HG02610 (cell line): Measurements from ENCODE around the gene SLIT1.

ENCODE experiments used
- ATAC-seq: cut with Tn5 transposase; IDR thresholded peaks from one replicate; pipeline ENCODE4 v1.9.1; 2021; ENCODE audit warnings: mild to moderate bottlenecking, moderate library complexity; ENCODE audit not compliant: unreplicated experiment

The SLIT1 gene

DNA sequence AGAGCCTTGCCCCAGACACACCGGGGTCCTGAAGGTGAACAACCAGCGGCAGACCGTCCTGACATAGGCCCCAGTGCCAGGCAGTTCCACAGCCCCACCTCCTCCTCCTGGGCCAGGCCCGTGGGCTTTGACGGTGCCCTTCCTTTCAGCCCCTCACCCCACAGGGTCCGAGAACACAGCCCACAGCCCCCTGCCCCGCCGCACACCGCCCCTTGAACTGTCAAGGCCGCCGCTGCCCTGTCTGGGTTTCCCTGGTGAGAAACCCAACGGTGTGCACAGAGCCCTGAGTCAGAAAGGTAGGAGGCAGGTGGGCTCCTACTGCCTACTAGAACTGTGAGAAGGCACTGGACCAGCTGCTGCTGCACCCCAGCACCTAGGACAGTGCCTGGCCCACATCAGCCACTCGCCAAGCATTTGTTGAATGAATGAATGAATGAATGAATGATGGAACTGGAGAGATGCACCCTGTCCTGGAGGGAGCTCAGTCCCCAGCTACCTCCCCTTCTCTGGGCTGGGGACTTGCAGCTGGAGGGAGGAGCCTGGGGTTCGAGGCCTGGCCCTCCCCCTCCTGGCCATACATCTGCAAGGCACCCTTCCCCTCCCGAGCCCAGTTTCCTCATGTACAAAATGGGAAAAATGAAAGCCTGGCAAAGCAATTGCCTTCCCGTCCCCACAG is 117.9 kb downstream of the SLIT1 start:
- no peak for ATAC-seq

DNA sequence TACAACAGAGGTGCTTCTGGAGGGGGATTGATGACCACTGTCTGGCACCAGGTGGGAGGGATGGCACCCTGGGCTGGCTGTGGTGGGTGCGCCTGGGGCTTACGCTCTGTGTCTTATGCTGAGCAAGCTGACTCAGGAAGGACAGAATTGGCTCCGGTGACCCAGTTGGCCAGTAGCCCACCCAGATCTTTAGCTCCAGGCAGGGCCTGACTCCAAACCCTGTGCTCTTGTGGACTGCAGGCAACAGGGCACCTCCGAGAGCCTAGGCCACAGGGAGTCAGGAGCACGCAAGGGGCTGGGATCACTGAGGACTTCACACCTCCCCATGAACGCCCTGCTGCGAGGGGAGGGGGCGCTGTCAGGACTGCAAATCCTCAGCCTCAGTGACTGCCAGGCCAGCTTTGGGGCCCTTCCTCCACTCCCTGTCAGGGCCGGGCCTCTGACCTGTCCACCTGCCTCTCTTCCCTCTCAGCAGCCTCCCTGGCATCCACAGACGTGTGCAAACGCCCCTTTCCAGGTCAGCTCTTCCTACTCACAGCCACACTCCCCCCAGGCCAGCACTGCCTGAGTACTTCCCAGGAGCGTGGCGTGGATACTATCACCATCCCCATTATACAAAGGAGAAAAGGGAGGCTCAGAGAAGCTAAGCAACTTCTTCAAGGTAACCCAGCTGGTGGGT is 118.7 kb downstream of the SLIT1 start:
- ATAC-seq, result no peak

DNA sequence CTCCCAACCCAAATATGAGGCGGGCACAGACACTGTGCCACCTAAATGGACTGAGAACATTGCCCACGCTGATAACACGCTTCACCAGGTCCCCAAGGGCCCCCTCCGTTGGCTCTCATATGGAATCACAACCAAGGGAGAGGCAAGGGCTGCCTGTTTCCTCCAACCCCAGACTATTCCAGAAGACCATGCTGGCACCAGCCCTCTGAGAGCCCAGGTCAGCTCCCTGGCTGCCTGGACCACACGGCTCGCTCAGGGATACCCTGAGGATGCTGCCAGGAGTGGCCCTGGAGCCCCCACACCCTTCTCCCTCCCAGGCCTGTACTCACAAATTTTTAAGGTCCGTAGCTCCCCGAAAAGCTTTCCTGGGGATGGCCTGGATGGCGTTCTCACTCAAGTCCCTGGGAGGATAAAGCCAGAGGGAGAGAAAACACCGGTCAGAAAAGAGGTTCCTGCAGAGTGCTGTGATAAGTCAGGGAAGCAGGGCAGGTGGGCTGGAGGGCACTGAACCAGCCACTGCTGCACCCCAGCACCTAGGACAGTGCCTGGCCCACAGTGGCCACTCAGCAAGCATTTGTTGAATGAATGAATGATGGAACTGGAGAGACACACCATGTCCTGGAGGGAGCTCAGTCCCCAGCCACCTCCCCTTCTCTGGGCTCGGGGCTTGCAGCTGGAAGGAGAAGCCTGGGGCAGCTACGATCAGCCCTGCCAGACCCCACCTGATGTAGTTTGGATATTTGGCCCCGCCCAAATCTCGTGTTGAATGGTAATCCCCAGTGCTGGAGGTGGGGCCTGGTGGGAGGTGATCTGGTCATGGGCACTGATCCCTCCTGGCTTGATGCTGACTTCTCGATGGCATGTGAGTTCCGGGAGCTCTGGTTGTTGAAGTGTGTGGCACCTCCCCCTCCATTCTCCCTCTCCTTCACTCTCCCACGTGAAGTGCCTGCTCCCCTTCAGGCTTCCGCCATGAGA is 119.8 kb downstream of the SLIT1 start:
- no peak for ATAC-seq

DNA sequence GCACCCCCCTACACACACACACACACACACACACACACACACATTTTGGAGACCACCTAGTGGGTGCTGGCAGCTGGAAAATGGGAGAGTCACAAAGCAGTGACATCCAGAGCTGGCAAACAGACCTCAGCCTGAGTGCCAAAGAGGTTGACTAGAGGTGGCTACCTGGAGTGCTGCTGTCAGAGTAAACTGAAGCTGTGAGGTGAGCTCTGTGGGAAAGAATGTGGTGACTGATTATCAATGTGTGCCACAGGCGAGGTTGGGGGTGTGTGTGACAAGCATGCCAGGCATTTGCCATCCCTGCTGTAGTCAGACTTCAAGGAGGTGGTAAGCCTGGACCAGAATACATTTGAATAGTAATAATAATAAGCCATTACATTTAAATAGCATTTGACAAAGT is 120.6 kb downstream of the SLIT1 start:
- ATAC-seq, result no peak

DNA sequence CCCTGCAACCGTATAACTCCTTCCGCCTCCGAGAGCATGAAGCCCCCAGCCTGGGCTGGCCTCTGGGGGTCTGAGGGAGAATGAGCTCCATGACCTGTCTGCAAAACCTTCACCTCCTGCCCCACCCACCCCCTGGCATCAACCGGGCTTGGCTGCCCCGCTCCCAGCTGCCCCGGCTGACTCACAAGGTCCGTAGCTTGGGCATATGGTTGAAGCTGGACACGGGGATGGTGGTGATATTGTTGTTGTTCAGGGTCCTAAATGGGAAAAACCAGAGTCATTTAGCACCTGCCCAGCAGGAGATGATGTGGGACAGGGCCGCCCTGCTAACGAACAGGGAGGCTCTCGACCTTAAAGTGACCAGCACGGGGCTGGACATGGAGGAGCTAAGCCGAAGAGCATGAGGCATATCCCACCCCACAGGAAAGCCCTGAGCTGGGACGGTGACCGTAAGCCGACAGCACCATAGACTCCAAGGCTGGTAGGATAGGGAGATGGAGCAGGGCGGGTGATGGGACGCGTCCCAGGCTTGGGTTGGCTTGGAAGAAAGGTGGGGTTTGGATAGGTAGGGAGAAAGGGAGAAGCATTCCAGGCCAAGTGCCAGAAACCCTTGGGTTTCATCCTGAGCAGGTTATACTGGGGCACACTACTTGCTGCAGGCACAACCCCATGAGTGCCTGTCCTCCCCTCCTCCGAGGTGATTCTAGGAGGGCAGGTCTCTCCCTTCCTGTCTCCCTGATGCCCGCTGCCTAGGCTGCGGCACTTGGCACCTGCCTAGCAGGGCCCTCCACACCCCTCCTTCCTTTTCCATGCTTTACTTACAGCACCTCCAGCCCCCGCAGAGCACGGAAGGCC is 121.5 kb downstream of the SLIT1 start:
- ATAC-seq, result no peak

DNA sequence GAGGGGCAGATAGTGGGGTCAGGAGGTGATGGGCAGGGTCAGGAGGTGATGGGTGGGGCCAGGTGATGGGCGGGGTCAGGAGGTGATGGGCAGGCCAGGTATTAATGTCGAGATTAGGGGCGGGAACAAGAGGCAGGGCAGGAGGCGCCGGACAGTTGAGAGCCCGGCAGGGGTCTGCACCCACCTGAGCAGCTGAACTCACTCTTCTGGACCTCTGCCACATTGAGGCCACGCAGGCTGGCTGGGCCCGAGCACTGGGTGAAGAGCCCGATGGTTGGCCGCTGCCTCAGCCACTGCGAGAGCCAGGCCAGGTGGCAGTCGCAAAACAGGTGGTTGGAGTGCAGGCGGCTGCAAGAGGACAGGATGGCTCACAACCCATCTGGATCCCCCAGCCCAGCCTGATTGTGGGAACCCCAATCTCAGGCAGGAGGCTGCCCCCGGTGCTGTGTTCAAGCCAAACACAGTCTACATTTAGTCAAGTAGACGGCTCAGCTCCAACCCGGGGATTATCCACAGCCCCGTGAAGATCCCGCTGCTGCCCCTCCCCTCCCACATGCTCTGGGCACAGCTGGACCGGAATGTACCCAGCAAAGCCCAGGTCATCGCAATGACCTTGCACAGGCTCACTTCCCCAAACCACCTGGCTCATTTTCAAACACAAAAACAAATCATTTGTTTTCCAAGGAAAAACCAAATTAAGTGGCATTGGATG is 122.3 kb downstream of the SLIT1 start:
- no peak for ATAC-seq

DNA sequence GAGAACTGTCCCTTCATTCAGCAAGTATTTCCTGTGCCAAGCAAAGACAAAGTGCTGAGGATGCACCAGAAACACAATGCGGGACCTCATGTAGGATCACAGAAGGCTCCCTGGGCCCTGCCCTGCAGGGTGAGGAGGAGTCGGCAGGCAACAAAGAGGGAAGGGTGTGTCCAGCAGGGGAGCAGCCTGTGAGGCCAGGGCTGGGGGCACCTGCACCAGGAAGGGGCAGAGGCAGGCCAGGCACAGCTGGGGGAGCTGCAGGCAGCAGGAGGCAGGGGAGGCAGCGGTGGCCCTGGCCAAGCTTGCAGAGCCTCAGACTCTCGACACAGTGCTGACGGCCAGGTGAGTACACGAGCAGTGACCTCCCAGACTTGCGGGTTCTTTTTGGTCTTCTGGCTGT is 123.3 kb downstream of the SLIT1 start:
- no peak for ATAC-seq

DNA sequence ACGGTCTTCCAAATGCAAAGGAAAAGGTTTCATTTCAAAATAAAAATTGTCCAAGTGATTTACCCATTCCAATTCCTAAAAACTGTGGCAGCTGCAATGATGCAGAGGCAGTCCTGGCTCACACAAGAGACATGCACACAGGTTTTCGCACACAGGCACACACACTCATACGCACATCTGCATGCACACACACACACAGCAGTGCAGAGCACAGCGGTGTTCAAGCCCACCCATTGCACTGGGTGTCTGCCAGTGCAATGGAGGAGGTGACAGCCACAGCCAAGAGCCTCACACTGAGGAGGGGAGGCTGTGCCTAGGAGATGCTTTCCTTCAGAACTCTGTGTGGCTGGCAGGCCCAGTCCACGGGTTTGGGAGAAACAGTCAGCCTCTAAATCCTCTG is 123.7 kb downstream of the SLIT1 start:
- ATAC-seq, result no peak

DNA sequence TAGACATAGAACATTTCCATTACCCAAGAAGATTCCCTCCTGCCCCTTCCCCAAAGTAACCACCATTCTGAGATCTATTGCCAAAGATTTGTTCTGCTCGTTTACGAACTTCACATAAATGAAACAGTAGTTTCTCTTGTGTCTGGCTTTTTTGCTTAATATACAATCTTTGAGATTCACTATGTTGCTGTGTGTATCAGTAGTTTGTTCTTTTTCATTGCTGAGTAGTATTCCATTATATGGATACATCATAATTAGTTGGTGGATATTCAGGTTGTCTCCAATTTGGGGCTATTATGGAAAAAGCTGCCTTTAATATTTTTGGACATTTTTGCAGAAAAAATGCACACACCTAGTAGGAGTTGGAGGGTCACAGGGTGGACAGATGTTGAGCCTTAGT is 124.3 kb downstream of the SLIT1 start:
- no peak for ATAC-seq

DNA sequence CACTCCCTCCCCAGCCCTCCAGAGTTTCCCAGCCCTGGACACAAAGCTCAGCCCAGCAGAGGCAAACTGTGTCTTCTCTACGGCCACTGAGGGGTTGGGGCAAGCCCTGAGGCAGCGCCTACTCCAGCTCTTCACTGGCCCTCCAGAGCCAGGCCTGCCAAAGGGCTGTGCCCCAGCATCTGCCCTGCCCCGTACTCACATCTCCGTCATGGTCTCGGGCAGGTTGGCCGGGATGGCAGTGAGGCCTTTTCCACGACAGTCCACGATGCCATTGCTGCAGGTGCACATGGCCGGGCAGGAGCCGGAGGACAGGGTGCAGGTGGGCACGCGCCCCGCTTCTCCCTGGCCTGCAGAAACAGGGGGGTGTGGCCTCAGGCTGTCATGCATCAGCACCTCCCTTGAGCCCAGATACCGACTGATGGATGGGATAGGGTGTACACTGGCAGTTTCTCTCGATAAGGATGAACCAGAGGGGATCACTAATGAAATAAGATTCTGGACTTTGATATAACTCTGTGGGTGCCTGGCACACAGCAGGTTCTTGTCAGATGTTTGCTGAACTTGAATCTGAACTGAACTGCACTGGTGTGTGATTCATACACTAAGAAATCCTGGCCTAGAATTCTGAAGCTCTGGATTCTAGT is 125.2 kb downstream of the SLIT1 start:
- ATAC-seq, result no peak

DNA sequence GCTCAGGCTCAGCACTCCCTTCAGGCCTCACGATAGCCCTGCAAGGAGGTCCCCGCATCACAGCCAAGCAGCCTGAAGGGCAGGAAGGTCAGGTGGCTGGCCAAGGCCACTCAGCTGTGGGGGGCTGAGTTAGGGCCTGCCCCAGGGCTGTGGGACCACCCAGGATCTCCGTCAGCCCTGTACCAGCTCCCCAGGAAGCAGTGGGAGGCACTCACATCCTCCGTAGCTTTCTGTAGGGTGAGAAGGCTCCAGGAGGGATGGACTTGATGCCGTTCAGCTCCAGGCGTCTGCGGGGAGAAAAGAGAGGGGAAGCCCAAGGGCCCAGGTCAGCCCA is 125.9 kb downstream of the SLIT1 start:
- no peak for ATAC-seq

DNA sequence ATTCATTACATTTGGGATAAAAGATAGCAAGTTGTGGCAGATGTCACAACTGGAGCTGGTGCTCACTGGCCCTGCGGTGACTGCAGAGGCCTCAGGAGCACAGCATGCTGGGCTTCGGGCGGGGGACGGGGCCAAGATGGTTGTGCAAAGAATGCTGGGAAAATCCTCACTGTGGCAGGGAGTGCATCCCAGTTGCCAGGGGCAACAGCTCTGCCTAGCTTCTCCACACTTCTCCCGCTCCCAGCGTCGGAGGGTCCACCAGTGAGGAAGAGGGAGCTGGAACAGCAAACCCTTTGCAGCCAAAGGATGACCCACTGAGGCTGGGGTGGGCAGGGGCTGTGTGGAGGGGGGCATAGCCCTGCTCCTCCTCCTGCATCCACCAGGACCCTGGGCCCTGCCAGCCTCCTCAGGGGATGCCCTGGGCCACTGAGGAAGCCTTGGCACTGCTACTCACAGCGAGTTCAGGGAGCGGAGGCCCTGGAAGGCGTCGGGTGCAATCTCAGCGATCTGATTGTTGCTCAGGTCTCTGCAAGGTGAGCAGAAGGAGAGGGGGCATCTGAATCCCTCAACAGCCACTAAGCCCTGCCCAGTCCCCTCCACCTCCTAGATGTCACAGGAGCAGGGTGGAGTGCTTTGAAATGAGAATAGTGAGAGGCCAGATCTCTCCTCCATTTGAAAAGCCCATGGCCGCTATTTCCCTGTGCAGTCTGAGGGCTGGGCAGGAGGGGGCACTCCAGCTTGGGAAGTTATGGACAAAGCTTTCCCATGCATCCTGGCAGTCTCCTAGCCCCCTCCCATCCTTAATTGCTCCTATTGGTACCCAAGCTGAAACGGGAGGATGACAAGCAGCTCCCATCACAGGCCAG is 126.5 kb downstream of the SLIT1 start:
- ATAC-seq, result no peak

DNA sequence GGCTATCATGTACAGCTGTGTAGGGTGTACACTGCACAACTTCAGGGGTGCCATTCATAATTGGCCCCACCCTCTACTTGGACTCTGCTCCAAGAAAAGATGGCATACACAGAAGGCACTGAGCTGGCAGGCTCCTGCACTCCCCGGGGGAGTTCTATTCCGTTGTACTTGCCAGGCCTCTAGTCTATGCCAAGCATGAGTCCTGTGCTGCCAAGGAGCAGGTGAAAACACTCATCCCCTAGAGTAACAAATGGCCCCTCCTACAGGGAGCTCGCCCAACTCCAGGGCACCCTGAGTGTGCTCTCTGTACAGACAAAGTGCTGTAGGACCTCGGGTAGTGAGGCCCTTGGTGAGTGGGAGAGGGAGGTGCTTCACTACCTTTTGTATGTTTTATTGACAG is 127.2 kb downstream of the SLIT1 start:
- no peak for ATAC-seq

DNA sequence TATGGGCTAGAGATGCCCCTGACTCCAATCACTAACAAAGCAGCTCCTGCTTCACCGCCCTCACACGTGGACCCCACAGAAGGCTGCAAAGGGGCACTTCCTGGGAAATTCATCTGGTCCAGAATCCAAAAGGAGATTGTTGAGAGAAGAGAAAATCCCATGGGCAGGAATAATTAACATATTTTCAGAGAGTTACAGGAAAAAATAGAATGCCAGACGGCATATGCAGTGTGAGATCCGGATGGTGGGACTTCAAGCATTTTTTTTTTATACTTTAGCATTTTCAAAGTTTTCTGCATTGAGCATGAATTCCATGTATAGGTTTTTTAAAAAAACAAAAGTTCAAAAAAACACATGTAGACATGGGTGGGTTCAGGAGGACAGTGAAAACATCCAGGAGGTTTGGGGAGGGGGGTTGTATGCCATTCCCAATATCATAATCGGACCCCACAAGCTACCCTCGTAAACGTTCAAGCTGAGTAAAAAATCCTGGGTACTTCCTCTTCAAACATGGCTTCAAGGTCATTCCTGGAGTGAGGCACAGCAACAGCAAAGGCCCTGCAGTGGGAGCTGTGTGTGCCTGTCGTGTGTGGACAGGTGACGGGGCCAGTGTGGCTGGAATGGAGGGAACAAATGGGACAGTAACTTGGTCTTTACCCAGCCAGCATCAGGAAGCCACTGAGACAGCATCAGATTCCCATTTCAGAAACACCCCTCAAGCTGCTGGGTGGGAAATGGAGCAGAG is 128.1 kb downstream of the SLIT1 start:
- ATAC-seq, result no peak

DNA sequence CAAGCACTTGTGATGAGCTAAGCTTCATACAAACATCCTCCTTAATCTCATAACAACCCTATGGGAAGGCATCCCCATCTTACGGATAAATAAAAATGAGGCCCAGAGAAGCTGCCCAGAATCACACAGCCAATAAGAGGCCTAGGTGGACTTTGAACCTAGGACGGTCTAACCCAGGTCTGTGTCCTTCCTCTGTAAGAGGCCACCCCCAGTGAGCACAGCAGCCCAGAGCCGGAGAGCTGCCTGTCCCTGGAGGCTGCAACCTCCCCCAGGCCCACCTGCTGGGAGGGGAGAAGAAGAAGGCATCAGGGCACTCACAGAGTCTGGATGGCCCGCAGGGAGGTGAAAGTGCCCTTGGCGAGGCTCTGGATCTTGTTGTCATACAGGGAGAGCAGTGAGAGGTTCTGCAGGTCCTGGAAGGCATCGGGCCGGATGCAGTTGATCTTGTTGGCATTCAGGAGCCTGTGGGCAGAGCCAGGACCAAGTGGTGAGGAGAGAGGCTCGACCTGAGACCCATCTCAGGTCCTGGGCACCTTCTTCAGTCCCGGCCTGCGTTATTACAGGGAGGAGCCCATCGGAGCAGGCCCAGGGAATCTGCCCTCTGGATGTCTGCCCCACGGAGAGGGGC is 129.6 kb downstream of the SLIT1 start:
- no peak for ATAC-seq

DNA sequence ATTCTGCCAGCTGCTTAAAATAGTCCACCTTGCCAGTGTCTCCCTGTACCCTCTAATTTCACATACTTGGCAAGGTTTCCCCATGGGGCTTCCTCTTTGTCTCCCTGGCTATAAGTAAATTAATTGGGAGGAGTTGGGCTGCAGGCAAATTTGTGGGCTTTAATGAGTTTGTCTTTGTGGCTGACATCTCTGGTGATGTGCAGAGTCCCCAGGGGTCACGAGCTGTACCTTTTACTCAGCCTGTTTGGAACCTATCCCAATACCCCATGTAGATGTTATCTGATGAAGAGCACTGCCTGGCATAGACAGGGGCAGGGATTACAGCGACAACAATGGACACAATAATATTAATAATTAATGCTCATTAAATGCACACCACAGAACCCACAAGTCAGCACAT is 132.5 kb downstream of the SLIT1 start:
- ATAC-seq, result no peak

DNA sequence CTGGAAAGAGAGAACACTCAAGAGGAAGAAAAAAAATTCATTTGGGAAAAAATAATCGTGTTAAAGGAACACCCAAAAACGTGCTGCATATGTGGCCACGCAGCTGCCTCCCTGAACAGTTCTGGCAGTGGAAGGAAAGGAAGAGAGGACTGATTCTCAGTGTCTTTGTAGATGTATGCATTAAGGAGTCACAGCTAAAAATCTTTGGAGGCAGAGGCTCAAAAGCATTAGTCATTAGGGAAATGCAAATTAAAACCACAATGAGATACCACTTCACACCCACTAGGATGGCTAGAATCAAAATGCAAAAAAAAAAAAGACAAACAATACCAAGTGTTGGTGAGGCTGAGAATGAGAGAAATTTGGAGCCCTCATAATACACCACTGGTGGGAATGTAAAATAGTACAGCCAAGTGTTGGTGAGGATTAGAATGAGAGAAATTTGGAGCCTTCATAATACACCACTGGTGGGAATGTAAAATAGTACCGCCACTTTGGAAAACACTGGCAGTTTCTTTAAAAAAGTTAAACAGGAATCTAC is 134.7 kb downstream of the SLIT1 start:
- ATAC-seq, result no peak
